Measurements from ENCODE around the gene ZXDC. TPM values are rescaled to one million over a fixed set of nuclear protein-coding genes. Genes with fewer than 3 reads are reported as not detected.

Gene ZXDC
- total RNA-seq, 1 experiment from 2014 or later, result 28.3 TPM

- H3K56ac ChIP-seq (ENCODE audit: insufficient read length, low read depth, low read length), result no peak overlapping the region
- H3K14ac ChIP-seq (ENCODE audit: insufficient read depth, low read length), result no peak overlapping the region
- H3K4me3 Mint-ChIP-seq, result no peak overlapping the region
- no peak overlapping the region for H2BK20ac ChIP-seq (ENCODE audit: low read depth, low read length, poor library complexity, severe bottlenecking)
- no peak overlapping the region for H4K91ac ChIP-seq (ENCODE audit: insufficient read length, low read depth, low read length)
- H3K27ac ChIP-seq (ENCODE audit: insufficient read length, low read depth, low read length), result no peak overlapping the region
- no CpG with 5 or more reads among the region's 8 CpGs for WGBS (ENCODE audit: extremely low coverage, insufficient read length, low lambda C conversion rate)
- H3K9ac ChIP-seq (ENCODE audit: extremely low read depth, insufficient read length, low read length), result no peak overlapping the region
- no peak overlapping the region for H3K4ac ChIP-seq (ENCODE audit: low read depth, low read length)
- H3K79me2 ChIP-seq (ENCODE audit: insufficient read depth, low read length), result no peaks in the 10 kb centered on the region
- no peak overlapping the region for H3K23ac ChIP-seq (ENCODE audit: insufficient read length, low read depth, low read length)
- H3K27ac Mint-ChIP-seq, result no peak overlapping the region
- H2BK12ac ChIP-seq (ENCODE audit: insufficient read length, low read depth, low read length), result no peak overlapping the region
- peaks cover 5% of the 10 kb centered on the region for H3K27me3 Mint-ChIP-seq (ENCODE audit: low read depth)
- DNase-seq, result no peak
- no peak overlapping the region for H4K5ac ChIP-seq (ENCODE audit: insufficient read length, low read depth, low read length)
- H2BK15ac ChIP-seq (ENCODE audit: low read depth, low read length), result no peak overlapping the region
- H3K9me3 ChIP-seq (ENCODE audit: control insufficient read depth, low read depth, low read length), result peaks cover 3% of the 10 kb centered on the region
- H2AK5ac ChIP-seq (ENCODE audit: insufficient read length, low read length), result no peak overlapping the region
- peaks cover 4 to 10% (median 8%) of the 10 kb centered on the region in 3 experiments for H3K36me3 Mint-ChIP-seq (ENCODE audit: insufficient read depth in 1 of 3, low read depth in 3 of 3)
- H3K18ac ChIP-seq (ENCODE audit: insufficient read length, low read depth, low read length), result no peak overlapping the region
- peaks cover 3% of the 10 kb centered on the region for H4K20me1 ChIP-seq (ENCODE audit: control insufficient read depth, insufficient read depth, insufficient read length)
- no peaks in the 10 kb centered on the region for H3K23me2 ChIP-seq (ENCODE audit: insufficient read length, low read depth, low read length, poor library complexity, severe bottlenecking)
- peaks cover 13 to 15% of the 10 kb centered on the region in 2 experiments for H3K9me3 Mint-ChIP-seq
- H2BK5ac ChIP-seq (ENCODE audit: insufficient read length, low read length), result no peak overlapping the region
- no peak for TF ChIP-seq CTCF (conservative IDR thresholded peaks at IDR 0.05)
- no peaks in the 10 kb centered on the region for H3K27me3 ChIP-seq (ENCODE audit: insufficient read depth, low read length)
- peaks cover 13 to 15% of the 10 kb centered on the region in 2 experiments for H3K4me1 Mint-ChIP-seq
- H3K79me1 ChIP-seq (ENCODE audit: insufficient read depth, low read depth, low read length, poor library complexity, severe bottlenecking), result no peaks in the 10 kb centered on the region
- H4K8ac ChIP-seq (replicated peaks; ENCODE audit: insufficient read length, low read depth, low read length), result no peak overlapping the region
- H3K4me1 ChIP-seq (ENCODE audit: insufficient read depth, low read length), result peaks cover 5% of the 10 kb centered on the region; the same call in 1 of the 2 replicates
- H2BK120ac ChIP-seq (ENCODE audit: low read depth, low read length, poor library complexity, severe bottlenecking), result no peak overlapping the region
- H3K4me2 ChIP-seq (ENCODE audit: insufficient read depth, insufficient read length, low read length), result no peak overlapping the region
- H3T11ph ChIP-seq (ENCODE audit: low read length), result no peak overlapping the region
- H2AFZ ChIP-seq (ENCODE audit: low read length), result no peak overlapping the region
Observed at GRCh38 chr3:126422121-126422520, 53.6 kb downstream of the ZXDC start.
